Measurements from ENCODE around the gene TMEM87B.
A peak's percentile ranks its signal among the peaks of the same experiment; 100 is the strongest.
"Not testable (repeated sequence)": the region's sequence is repeated elsewhere in the genome, so short reads cannot be mapped to it uniquely, and the experiment has no call there.

TMEM87B gene

GRCh38 chr2:112134120-112134519, 79.1 kb downstream of the TMEM87B start:
- no peak for DNase-seq

GRCh38 chr2:112136096-112136495, 81.0 kb downstream of the TMEM87B start:
- no peak for DNase-seq

- peak; percentile 16 for DNase-seq
Observed at GRCh38 chr2:112137516-112138158, 82.6 kb downstream of the TMEM87B start.

- DNase-seq: no peak
Observed at GRCh38 chr2:112138159-112139032, 83.3 kb downstream of the TMEM87B start, which contains the start of gene FBLN7. FBLN7 (plus strand) TSS chr2:112138385; CDS start chr2:112138656, 271 bp downstream.

GRCh38 chr2:112139033-112139614, 84.1 kb downstream of the TMEM87B start:
- DNase-seq: not testable (repeated sequence)

- not testable (repeated sequence) for DNase-seq
Observed at GRCh38 chr2:112139661-112140204, 84.7 kb downstream of the TMEM87B start.

- no peak for DNase-seq
Observed at GRCh38 chr2:112140205-112140802, 85.2 kb downstream of the TMEM87B start.

- DNase-seq: no peak
Observed at GRCh38 chr2:112140899-112141625, 86.0 kb downstream of the TMEM87B start.

GRCh38 chr2:112141626-112142007, 86.5 kb downstream of the TMEM87B start:
- no peak for DNase-seq

- DNase-seq: no peak
Observed at GRCh38 chr2:112142525-112143078, 87.5 kb downstream of the TMEM87B start.

GRCh38 chr2:112143150-112143549, 88.1 kb downstream of the TMEM87B start:
- DNase-seq: no peak

GRCh38 chr2:112144966-112145365, 89.9 kb downstream of the TMEM87B start:
- no peak for DNase-seq

- no peak for DNase-seq
Observed at GRCh38 chr2:112147382-112148168, 92.5 kb downstream of the TMEM87B start.

- DNase-seq: no peak
Observed at GRCh38 chr2:112148477-112148876, 93.4 kb downstream of the TMEM87B start.

- DNase-seq: no peak
Observed at GRCh38 chr2:112149194-112149593, 94.1 kb downstream of the TMEM87B start.

- no peak for DNase-seq
Observed at GRCh38 chr2:112149866-112150435, 94.9 kb downstream of the TMEM87B start.

GRCh38 chr2:112150447-112150846, 95.4 kb downstream of the TMEM87B start:
- DNase-seq: no peak

- DNase-seq: no peak
Observed at GRCh38 chr2:112150851-112151250, 95.8 kb downstream of the TMEM87B start.

GRCh38 chr2:112151271-112151670, 96.2 kb downstream of the TMEM87B start:
- no peak for DNase-seq

- no peak for DNase-seq
Observed at GRCh38 chr2:112151701-112152440, 96.8 kb downstream of the TMEM87B start.
